Osteocyte (in vitro differentiated cells): ENCODE results near the gene CD101. TPM values are rescaled to one million over a fixed set of nuclear protein-coding genes. Genes with fewer than 3 reads are reported as not detected.

Source experiments
- DNase-seq: peaks from one replicate; pipeline ENCODE4 v3.0.0; 2021; ENCODE audit warnings: mixed read lengths; ENCODE audit not compliant: unreplicated experiment; ENCODE audit errors: extremely low spot score
- H3K27ac Mint-ChIP-seq: one replicate; pipeline ENCODE4 v1.8.0; 2021; ENCODE audit warnings: mild to moderate bottlenecking, mixed read lengths; ENCODE audit not compliant: unreplicated experiment
- H3K27me3 Mint-ChIP-seq: one replicate; pipeline ENCODE4 v1.8.0; 2021; ENCODE audit warnings: mixed read lengths; ENCODE audit not compliant: unreplicated experiment
- H3K36me3 Mint-ChIP-seq: one replicate; pipeline ENCODE4 v1.8.0; 2021; ENCODE audit warnings: mixed read lengths; ENCODE audit not compliant: unreplicated experiment
- H3K4me1 Mint-ChIP-seq: one replicate; pipeline ENCODE4 v1.8.0; 2021; ENCODE audit warnings: mixed read lengths; ENCODE audit not compliant: unreplicated experiment
- H3K4me3 Mint-ChIP-seq: one replicate; pipeline ENCODE4 v1.8.0; 2021; ENCODE audit warnings: mild to moderate bottlenecking, moderate library complexity, mixed read lengths; ENCODE audit not compliant: unreplicated experiment
- H3K9me3 Mint-ChIP-seq: one replicate; pipeline ENCODE4 v1.8.0; 2021; ENCODE audit warnings: mixed read lengths; ENCODE audit not compliant: unreplicated experiment
- CTCF ChIP-seq: fragments of 200-600 bp; sonication (generic); IDR thresholded peaks from 2 replicates; pipeline ENCODE4 v1.5.0; 2021; ENCODE audit warnings: antibody characterized with exemption, mild to moderate bottlenecking, moderate library complexity
- total RNA-seq: library from RNA; stranded (reverse); gene quantifications from 2 replicates; pipeline ENCODE4 v1.2.1, GENCODE V29; 2021

The CD101 gene
- total RNA-seq, 1 donor from 2014 or later, result 0.78 TPM

GRCh38 chr1:117046781-117047180 is 45.2 kb downstream of the CD101 start:
- DNase-seq, result no peak
- Mint-ChIP-seq H3K36me3 (no peaks in the 10 kb centered on the region), H3K27me3 (peaks cover 9% of the 10 kb centered on the region), H3K4me1 (no peaks in the 10 kb centered on the region), H3K4me3 (no peak overlapping the region), H3K27ac (no peak overlapping the region), H3K9me3 (no peaks in the 10 kb centered on the region)
- no peak for TF ChIP-seq CTCF

- Mint-ChIP-seq H3K4me3 (no peak overlapping the region), H3K27me3 (peaks cover 9% of the 10 kb centered on the region), H3K27ac (no peak overlapping the region), H3K4me1 (no peaks in the 10 kb centered on the region), H3K9me3 (no peaks in the 10 kb centered on the region), H3K36me3 (no peaks in the 10 kb centered on the region)
- DNase-seq, result no peak
- no peak for TF ChIP-seq CTCF
These were observed 45.7 kb downstream of the CD101 start for GRCh38 chr1:117047271-117047670.

GRCh38 chr1:117049857-117050256 is 48.3 kb downstream of the CD101 start:
- Mint-ChIP-seq H3K4me1 (no peaks in the 10 kb centered on the region), H3K27ac (no peak overlapping the region), H3K36me3 (no peaks in the 10 kb centered on the region), H3K27me3 (no peaks in the 10 kb centered on the region), H3K9me3 (no peaks in the 10 kb centered on the region), H3K4me3 (no peak overlapping the region)
- no peak for TF ChIP-seq CTCF
- DNase-seq, result no peak

- no peak overlapping the region for H3K27ac Mint-ChIP-seq
- H3K9me3 Mint-ChIP-seq, result no peaks in the 10 kb centered on the region
- no peaks in the 10 kb centered on the region for H3K4me1 Mint-ChIP-seq
- no peak overlapping the region for H3K4me3 Mint-ChIP-seq
- no peak for TF ChIP-seq CTCF
- no peak for DNase-seq
- no peaks in the 10 kb centered on the region for H3K27me3 Mint-ChIP-seq
- no peaks in the 10 kb centered on the region for H3K36me3 Mint-ChIP-seq
These were observed 49.9 kb downstream of the CD101 start for GRCh38 chr1:117051224-117052064.

- Mint-ChIP-seq H3K27me3 (no peaks in the 10 kb centered on the region), H3K4me1 (peaks cover 3% of the 10 kb centered on the region), H3K9me3 (no peaks in the 10 kb centered on the region), H3K36me3 (no peaks in the 10 kb centered on the region), H3K4me3 (no peak overlapping the region), H3K27ac (no peak overlapping the region)
- TF ChIP-seq CTCF, result no peak
- no peak for DNase-seq
These were observed 52.5 kb downstream of the CD101 start for GRCh38 chr1:117054068-117054467.
